ENCODE results near the gene DENND5B. TPM values are rescaled to one million over a fixed set of nuclear protein-coding genes. Genes with fewer than 3 reads are reported as not detected.
A peak's percentile ranks its signal among the peaks of the same experiment; 100 is the strongest.

Gene DENND5B
- total RNA-seq, 2 donors from 2014 or later = 6.9 to 32.3 TPM

DNA sequence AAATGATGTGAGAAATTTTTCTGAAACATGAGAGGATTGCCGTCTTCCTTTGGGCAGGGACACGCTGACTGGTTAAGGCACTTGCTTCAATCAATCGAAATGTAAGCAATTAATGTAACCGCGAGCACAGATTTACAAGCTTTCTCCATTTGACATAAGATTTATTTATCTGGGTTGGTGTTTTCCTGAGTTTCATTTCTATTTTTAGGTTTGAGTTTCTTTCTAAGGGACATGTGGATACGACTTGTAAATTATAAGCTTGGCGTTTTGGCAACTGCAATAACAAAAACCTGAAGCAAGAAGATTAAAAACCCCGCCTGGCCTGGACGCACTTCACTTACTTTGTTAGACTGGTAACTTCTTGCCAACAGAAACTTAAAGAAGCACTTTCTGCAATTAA, 244.7 kb downstream of the DENND5B start:
- peak; percentile 69 for TF ChIP-seq POLR2AphosphoS5 (IDR thresholded peaks at IDR 0.05)
- TF ChIP-seq, protein P1, sequence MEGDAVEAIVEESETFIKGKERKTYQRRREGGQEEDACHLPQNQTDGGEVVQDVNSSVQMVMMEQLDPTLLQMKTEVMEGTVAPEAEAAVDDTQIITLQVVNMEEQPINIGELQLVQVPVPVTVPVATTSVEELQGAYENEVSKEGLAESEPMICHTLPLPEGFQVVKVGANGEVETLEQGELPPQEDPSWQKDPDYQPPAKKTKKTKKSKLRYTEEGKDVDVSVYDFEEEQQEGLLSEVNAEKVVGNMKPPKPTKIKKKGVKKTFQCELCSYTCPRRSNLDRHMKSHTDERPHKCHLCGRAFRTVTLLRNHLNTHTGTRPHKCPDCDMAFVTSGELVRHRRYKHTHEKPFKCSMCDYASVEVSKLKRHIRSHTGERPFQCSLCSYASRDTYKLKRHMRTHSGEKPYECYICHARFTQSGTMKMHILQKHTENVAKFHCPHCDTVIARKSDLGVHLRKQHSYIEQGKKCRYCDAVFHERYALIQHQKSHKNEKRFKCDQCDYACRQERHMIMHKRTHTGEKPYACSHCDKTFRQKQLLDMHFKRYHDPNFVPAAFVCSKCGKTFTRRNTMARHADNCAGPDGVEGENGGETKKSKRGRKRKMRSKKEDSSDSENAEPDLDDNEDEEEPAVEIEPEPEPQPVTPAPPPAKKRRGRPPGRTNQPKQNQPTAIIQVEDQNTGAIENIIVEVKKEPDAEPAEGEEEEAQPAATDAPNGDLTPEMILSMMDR (IDR thresholded peaks at IDR 0.05) = no peak
- Histone ChIP-seq H3K36me3 (no peaks in the 10 kb centered on the region), H3K4me1 (replicated peaks) (no peaks in the 10 kb centered on the region), H3K27ac (peak overlapping the region in 1 of 2 donors; percentile 13), H3K9me3 (no peaks in the 10 kb centered on the region), H3K27me3 (replicated peaks; ENCODE audit: insufficient read depth) (no peaks in the 10 kb centered on the region), H3K4me3 (peak overlapping the region in 1 of 2 donors; percentile 2)
- intact Hi-C loops (cut with DNase I) = no loop called here
- DNase-seq (ENCODE audit: low spot score) = peak; percentile 49
- 2% methylated on average over 9 of the region's 9 CpGs for WGBS

DNA sequence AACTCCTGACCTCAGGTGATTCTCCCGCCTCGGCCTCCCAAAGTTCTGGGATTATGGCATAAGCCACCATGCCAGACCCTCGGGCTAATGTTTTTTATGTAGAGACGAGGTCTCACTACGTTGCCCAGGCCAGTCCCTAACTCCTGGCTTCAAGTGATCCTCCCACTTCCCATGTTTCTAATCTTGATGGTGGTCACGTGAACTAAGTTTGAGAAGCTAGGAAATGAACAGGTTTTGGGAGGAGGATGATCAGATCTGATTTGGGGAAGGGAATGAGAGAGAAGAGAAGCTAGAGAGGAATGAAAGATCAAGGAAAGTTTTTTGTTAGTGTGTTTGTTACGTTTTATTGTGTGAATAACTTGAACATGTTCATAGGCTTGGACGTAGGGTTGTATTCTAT, 247.8 kb downstream of the DENND5B start:
- Histone ChIP-seq H3K4me3 (no peak overlapping the region), H3K27me3 (replicated peaks; ENCODE audit: insufficient read depth) (no peaks in the 10 kb centered on the region), H3K9me3 (no peaks in the 10 kb centered on the region), H3K4me1 (replicated peaks) (no peaks in the 10 kb centered on the region), H3K36me3 (no peaks in the 10 kb centered on the region), H3K27ac (no peak overlapping the region)
- no peak for DNase-seq (ENCODE audit: low spot score)
- TF ChIP-seq POLR2AphosphoS5 (IDR thresholded peaks at IDR 0.05) (no peak), POLR2A (IDR thresholded peaks at IDR 0.05) (no peak)
- TF ChIP-seq, protein P1 (IDR thresholded peaks at IDR 0.05) = no peak
- WGBS = 85% methylated on average over 8 of the region's 8 CpGs
- intact Hi-C loops (cut with DNase I) = no loop called here

DNA sequence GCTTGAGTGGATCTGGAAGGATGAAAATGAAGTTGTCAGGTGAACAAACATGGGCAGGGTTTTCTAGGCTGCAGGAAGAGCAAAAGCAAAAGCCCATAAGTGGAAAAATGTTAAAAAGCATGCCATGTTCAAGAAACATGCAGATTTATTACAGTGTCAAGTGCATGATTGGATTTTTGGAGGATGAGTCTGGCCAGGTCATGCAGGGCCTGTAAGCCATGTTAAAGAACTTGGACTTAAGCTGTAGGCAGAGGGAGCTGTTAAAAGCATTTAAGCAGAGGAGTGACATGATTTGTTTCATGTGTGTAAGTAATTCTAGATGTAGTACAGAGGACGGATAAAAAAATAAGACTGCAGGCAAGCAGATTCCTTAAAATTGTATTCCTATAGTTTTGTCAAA, 248.7 kb downstream of the DENND5B start:
- WGBS = 76% methylated on average over 1 of the region's 1 CpG

DNA sequence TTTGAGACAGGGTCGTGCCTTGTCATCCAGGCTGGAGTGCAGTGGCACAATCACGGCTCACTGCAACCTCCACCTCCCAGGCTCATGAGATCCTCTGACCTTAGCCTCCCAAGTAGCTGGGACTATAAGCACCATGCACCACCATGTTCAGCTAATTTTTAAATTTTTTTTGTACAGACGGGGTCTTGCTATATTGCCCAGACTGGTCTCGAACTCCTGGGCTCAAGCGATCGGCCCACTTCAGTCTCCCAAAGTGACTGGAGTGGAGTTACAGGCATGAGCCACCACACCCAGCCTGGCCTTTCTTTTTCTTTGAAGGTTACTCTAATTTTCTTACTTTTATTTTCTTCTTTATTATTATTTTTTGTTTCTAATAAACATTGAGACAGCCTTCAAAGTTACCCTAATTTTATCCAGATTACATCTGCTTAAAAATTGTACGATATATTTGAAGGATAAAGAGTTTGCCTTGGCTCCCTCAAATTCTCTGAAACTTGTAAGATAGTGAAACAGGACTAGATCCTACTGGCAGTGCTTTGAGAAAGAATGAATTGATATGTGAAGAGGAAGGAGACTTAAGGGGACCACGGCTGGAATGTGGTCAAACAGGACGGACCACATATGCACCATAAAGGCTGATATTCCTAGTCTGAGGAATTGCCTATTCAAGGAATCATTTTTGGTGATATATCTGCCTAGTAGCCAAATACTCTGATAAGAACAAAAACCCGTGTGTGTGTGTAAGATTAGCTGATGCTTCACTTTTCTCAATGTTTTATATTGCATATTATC, 250.9 kb downstream of the DENND5B start:
- Histone ChIP-seq H3K27me3 (replicated peaks; ENCODE audit: insufficient read depth) (no peaks in the 10 kb centered on the region), H3K4me3 (no peak overlapping the region), H3K9me3 (no peaks in the 10 kb centered on the region), H3K27ac (no peak overlapping the region), H3K4me1 (replicated peaks) (no peaks in the 10 kb centered on the region), H3K36me3 (no peaks in the 10 kb centered on the region)
- DNase-seq (ENCODE audit: low spot score) = no peak
- TF ChIP-seq, protein P1 (IDR thresholded peaks at IDR 0.05) = no peak
- TF ChIP-seq POLR2AphosphoS5 (IDR thresholded peaks at IDR 0.05) (no peak), POLR2A (IDR thresholded peaks at IDR 0.05) (no peak)
- 79% methylated on average over 10 of the region's 10 CpGs for WGBS
- intact Hi-C loops (cut with DNase I) = no loop called here

More for the DNA sequence above, 248.7 kb downstream of the DENND5B start:
- H3K27me3 ChIP-seq (replicated peaks; ENCODE audit: insufficient read depth) = no peaks in the 10 kb centered on the region
- no peaks in the 10 kb centered on the region for H3K4me1 ChIP-seq (replicated peaks)
- no peak overlapping the region for H3K27ac ChIP-seq
- no peak overlapping the region for H3K4me3 ChIP-seq
- no peaks in the 10 kb centered on the region for H3K36me3 ChIP-seq
- H3K9me3 ChIP-seq = no peaks in the 10 kb centered on the region
- intact Hi-C loops (cut with DNase I) = no loop called here
- DNase-seq (ENCODE audit: low spot score) = no peak
- TF ChIP-seq POLR2AphosphoS5 (IDR thresholded peaks at IDR 0.05) (no peak), POLR2A (IDR thresholded peaks at IDR 0.05) (no peak)
- TF ChIP-seq, protein P1 (IDR thresholded peaks at IDR 0.05) = no peak

DNA sequence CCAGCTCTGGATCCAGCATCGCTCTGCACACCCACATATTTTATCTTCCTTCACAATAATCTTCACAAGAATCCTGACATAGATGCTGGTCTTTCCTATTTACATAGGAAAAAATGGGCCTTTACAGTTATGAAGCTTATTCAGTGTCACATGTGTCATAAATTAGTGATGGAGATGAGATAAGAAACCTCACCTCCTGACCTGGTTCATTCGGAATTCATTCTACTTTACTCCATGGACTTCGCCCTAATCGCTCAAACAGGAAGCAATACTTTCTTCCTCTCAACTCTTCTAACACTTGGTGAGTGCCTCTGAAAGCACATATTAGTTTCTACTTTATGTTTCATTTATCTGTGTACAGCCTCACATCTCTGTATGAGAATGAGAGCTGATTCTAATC, 253.0 kb downstream of the DENND5B start:
- H3K4me1 ChIP-seq (replicated peaks) = no peaks in the 10 kb centered on the region
- 77% methylated on average over 4 of the region's 4 CpGs for WGBS
- DNase-seq (ENCODE audit: low spot score) = no peak
- H3K27me3 ChIP-seq (replicated peaks; ENCODE audit: insufficient read depth) = no peaks in the 10 kb centered on the region
- intact Hi-C loops (cut with DNase I) = no loop called here
- no peak for TF ChIP-seq POLR2AphosphoS5 (IDR thresholded peaks at IDR 0.05)
- TF ChIP-seq, protein P1 (IDR thresholded peaks at IDR 0.05) = no peak
- no peak overlapping the region for H3K4me3 ChIP-seq
- no peaks in the 10 kb centered on the region for H3K9me3 ChIP-seq
- no peak overlapping the region for H3K27ac ChIP-seq
- no peaks in the 10 kb centered on the region for H3K36me3 ChIP-seq
